ENCODE results near the gene SMYD3.

Gene SMYD3

GRCh38 chr1:245774196-245774595, 732.9 kb downstream of the SMYD3 start:
- Histone ChIP-seq H3K4me3 (ENCODE audit: low read length in 2 of 2) (no peak overlapping the region), H3K27me3 (ENCODE audit: control insufficient read depth in 2 of 2, insufficient read depth in 2 of 2, low read length in 2 of 2) (no peaks in the 10 kb centered on the region), H3K4me1 (ENCODE audit: control insufficient read depth in 2 of 2, insufficient read depth in 2 of 2, low read length in 2 of 2) (no peaks in the 10 kb centered on the region), H3K27ac (ENCODE audit: low read depth in 2 of 2, low read length in 2 of 2) (no peak overlapping the region), H3K9me3 (ENCODE audit: control insufficient read depth in 2 of 2, low read length in 2 of 2) (no peaks in the 10 kb centered on the region), H3K9ac (ENCODE audit: low read depth in 1 of 2, low read length in 2 of 2) (no peak overlapping the region), H3K36me3 (ENCODE audit: control insufficient read depth in 2 of 2, insufficient read depth in 2 of 2, low read length in 2 of 2) (no peaks in the 10 kb centered on the region)

- H3K9me3 ChIP-seq (ENCODE audit: control insufficient read depth in 2 of 2, low read length in 2 of 2): no peaks in the 10 kb centered on the region
- no peaks in the 10 kb centered on the region for H3K4me1 ChIP-seq (ENCODE audit: control insufficient read depth in 2 of 2, insufficient read depth in 2 of 2, low read length in 2 of 2)
- H3K9ac ChIP-seq (ENCODE audit: low read depth in 1 of 2, low read length in 2 of 2): no peak overlapping the region
- H3K36me3 ChIP-seq (ENCODE audit: control insufficient read depth in 2 of 2, insufficient read depth in 2 of 2, low read length in 2 of 2): no peaks in the 10 kb centered on the region
- H3K27ac ChIP-seq (ENCODE audit: low read depth in 2 of 2, low read length in 2 of 2): no peak overlapping the region
- H3K27me3 ChIP-seq (ENCODE audit: control insufficient read depth in 2 of 2, insufficient read depth in 2 of 2, low read length in 2 of 2): no peaks in the 10 kb centered on the region
- H3K4me3 ChIP-seq (ENCODE audit: low read length in 2 of 2): no peak overlapping the region
Measured at GRCh38 chr1:245773344-245773743, 733.7 kb downstream of the SMYD3 start.

GRCh38 chr1:245772739-245773138, 734.3 kb downstream of the SMYD3 start:
- Histone ChIP-seq H3K9ac (ENCODE audit: low read depth in 1 of 2, low read length in 2 of 2) (no peak overlapping the region), H3K4me1 (ENCODE audit: control insufficient read depth in 2 of 2, insufficient read depth in 2 of 2, low read length in 2 of 2) (no peaks in the 10 kb centered on the region), H3K4me3 (ENCODE audit: low read length in 2 of 2) (no peak overlapping the region), H3K27ac (ENCODE audit: low read depth in 2 of 2, low read length in 2 of 2) (no peak overlapping the region), H3K27me3 (ENCODE audit: control insufficient read depth in 2 of 2, insufficient read depth in 2 of 2, low read length in 2 of 2) (no peaks in the 10 kb centered on the region), H3K36me3 (ENCODE audit: control insufficient read depth in 2 of 2, insufficient read depth in 2 of 2, low read length in 2 of 2) (no peaks in the 10 kb centered on the region), H3K9me3 (ENCODE audit: control insufficient read depth in 2 of 2, low read length in 2 of 2) (no peaks in the 10 kb centered on the region)

- H3K9ac ChIP-seq (ENCODE audit: low read depth in 1 of 2, low read length in 2 of 2): no peak overlapping the region
- H3K9me3 ChIP-seq (ENCODE audit: control insufficient read depth in 2 of 2, low read length in 2 of 2): no peaks in the 10 kb centered on the region
- no peaks in the 10 kb centered on the region for H3K4me1 ChIP-seq (ENCODE audit: control insufficient read depth in 2 of 2, insufficient read depth in 2 of 2, low read length in 2 of 2)
- no peak overlapping the region for H3K4me3 ChIP-seq (ENCODE audit: low read length in 2 of 2)
- H3K36me3 ChIP-seq (ENCODE audit: control insufficient read depth in 2 of 2, insufficient read depth in 2 of 2, low read length in 2 of 2): no peaks in the 10 kb centered on the region
- no peak overlapping the region for H3K27ac ChIP-seq (ENCODE audit: low read depth in 2 of 2, low read length in 2 of 2)
- H3K27me3 ChIP-seq (ENCODE audit: control insufficient read depth in 2 of 2, insufficient read depth in 2 of 2, low read length in 2 of 2): no peaks in the 10 kb centered on the region
Measured at GRCh38 chr1:245772325-245772724, 734.8 kb downstream of the SMYD3 start.

GRCh38 chr1:245771511-245772281, 735.4 kb downstream of the SMYD3 start:
- Histone ChIP-seq H3K4me3 (ENCODE audit: low read length in 2 of 2) (no peak overlapping the region), H3K27me3 (ENCODE audit: control insufficient read depth in 2 of 2, insufficient read depth in 2 of 2, low read length in 2 of 2) (no peaks in the 10 kb centered on the region), H3K9me3 (ENCODE audit: control insufficient read depth in 2 of 2, low read length in 2 of 2) (no peaks in the 10 kb centered on the region), H3K36me3 (ENCODE audit: control insufficient read depth in 2 of 2, insufficient read depth in 2 of 2, low read length in 2 of 2) (no peaks in the 10 kb centered on the region), H3K9ac (ENCODE audit: low read depth in 1 of 2, low read length in 2 of 2) (no peak overlapping the region), H3K27ac (ENCODE audit: low read depth in 2 of 2, low read length in 2 of 2) (no peak overlapping the region), H3K4me1 (ENCODE audit: control insufficient read depth in 2 of 2, insufficient read depth in 2 of 2, low read length in 2 of 2) (no peaks in the 10 kb centered on the region)

- H3K27me3 ChIP-seq (ENCODE audit: control insufficient read depth in 2 of 2, insufficient read depth in 2 of 2, low read length in 2 of 2): no peaks in the 10 kb centered on the region
- H3K27ac ChIP-seq (ENCODE audit: low read depth in 2 of 2, low read length in 2 of 2): no peak overlapping the region
- H3K4me3 ChIP-seq (ENCODE audit: low read length in 2 of 2): no peak overlapping the region
- no peak overlapping the region for H3K9ac ChIP-seq (ENCODE audit: low read depth in 1 of 2, low read length in 2 of 2)
- H3K4me1 ChIP-seq (ENCODE audit: control insufficient read depth in 2 of 2, insufficient read depth in 2 of 2, low read length in 2 of 2): no peaks in the 10 kb centered on the region
- no peaks in the 10 kb centered on the region for H3K36me3 ChIP-seq (ENCODE audit: control insufficient read depth in 2 of 2, insufficient read depth in 2 of 2, low read length in 2 of 2)
- no peaks in the 10 kb centered on the region for H3K9me3 ChIP-seq (ENCODE audit: control insufficient read depth in 2 of 2, low read length in 2 of 2)
Measured at GRCh38 chr1:245770156-245770555, 736.9 kb downstream of the SMYD3 start.

- Histone ChIP-seq H3K4me3 (ENCODE audit: low read length in 2 of 2) (no peak overlapping the region), H3K27ac (ENCODE audit: low read depth in 2 of 2, low read length in 2 of 2) (no peak overlapping the region), H3K9me3 (ENCODE audit: control insufficient read depth in 2 of 2, low read length in 2 of 2) (no peaks in the 10 kb centered on the region), H3K27me3 (ENCODE audit: control insufficient read depth in 2 of 2, insufficient read depth in 2 of 2, low read length in 2 of 2) (no peaks in the 10 kb centered on the region), H3K9ac (ENCODE audit: low read depth in 1 of 2, low read length in 2 of 2) (no peak overlapping the region), H3K4me1 (ENCODE audit: control insufficient read depth in 2 of 2, insufficient read depth in 2 of 2, low read length in 2 of 2) (no peaks in the 10 kb centered on the region), H3K36me3 (ENCODE audit: control insufficient read depth in 2 of 2, insufficient read depth in 2 of 2, low read length in 2 of 2) (no peaks in the 10 kb centered on the region)
Measured at GRCh38 chr1:245768596-245768995, 738.5 kb downstream of the SMYD3 start.

GRCh38 chr1:245765230-245766000, 741.7 kb downstream of the SMYD3 start:
- H3K4me3 ChIP-seq (ENCODE audit: low read length in 2 of 2): no peak overlapping the region
- H3K36me3 ChIP-seq (ENCODE audit: control insufficient read depth in 2 of 2, insufficient read depth in 2 of 2, low read length in 2 of 2): no peaks in the 10 kb centered on the region
- H3K27ac ChIP-seq (ENCODE audit: low read depth in 2 of 2, low read length in 2 of 2): no peak overlapping the region
- no peaks in the 10 kb centered on the region for H3K9me3 ChIP-seq (ENCODE audit: control insufficient read depth in 2 of 2, low read length in 2 of 2)
- H3K27me3 ChIP-seq (ENCODE audit: control insufficient read depth in 2 of 2, insufficient read depth in 2 of 2, low read length in 2 of 2): no peaks in the 10 kb centered on the region
- no peak overlapping the region for H3K9ac ChIP-seq (ENCODE audit: low read depth in 1 of 2, low read length in 2 of 2)
- no peaks in the 10 kb centered on the region for H3K4me1 ChIP-seq (ENCODE audit: control insufficient read depth in 2 of 2, insufficient read depth in 2 of 2, low read length in 2 of 2)

- H3K4me3 ChIP-seq (ENCODE audit: low read length in 2 of 2): no peak overlapping the region
Measured at GRCh38 chr1:245763873-245764331, 743.2 kb downstream of the SMYD3 start.

GRCh38 chr1:245762396-245762910, 744.6 kb downstream of the SMYD3 start:
- Histone ChIP-seq H3K9me3 (ENCODE audit: control insufficient read depth in 2 of 2, low read length in 2 of 2) (no peaks in the 10 kb centered on the region), H3K27me3 (ENCODE audit: control insufficient read depth in 2 of 2, insufficient read depth in 2 of 2, low read length in 2 of 2) (no peaks in the 10 kb centered on the region), H3K4me1 (ENCODE audit: control insufficient read depth in 2 of 2, insufficient read depth in 2 of 2, low read length in 2 of 2) (no peaks in the 10 kb centered on the region), H3K4me3 (ENCODE audit: low read length in 2 of 2) (no peak overlapping the region), H3K36me3 (ENCODE audit: control insufficient read depth in 2 of 2, insufficient read depth in 2 of 2, low read length in 2 of 2) (no peaks in the 10 kb centered on the region), H3K9ac (ENCODE audit: low read depth in 1 of 2, low read length in 2 of 2) (no peak overlapping the region), H3K27ac (ENCODE audit: low read depth in 2 of 2, low read length in 2 of 2) (no peak overlapping the region)

More at GRCh38 chr1:245763873-245764331, 743.2 kb downstream of the SMYD3 start:
- H3K4me1 ChIP-seq (ENCODE audit: control insufficient read depth in 2 of 2, insufficient read depth in 2 of 2, low read length in 2 of 2): no peaks in the 10 kb centered on the region
- H3K27ac ChIP-seq (ENCODE audit: low read depth in 2 of 2, low read length in 2 of 2): no peak overlapping the region
- H3K36me3 ChIP-seq (ENCODE audit: control insufficient read depth in 2 of 2, insufficient read depth in 2 of 2, low read length in 2 of 2): no peaks in the 10 kb centered on the region
- no peak overlapping the region for H3K9ac ChIP-seq (ENCODE audit: low read depth in 1 of 2, low read length in 2 of 2)
- H3K27me3 ChIP-seq (ENCODE audit: control insufficient read depth in 2 of 2, insufficient read depth in 2 of 2, low read length in 2 of 2): no peaks in the 10 kb centered on the region
- no peaks in the 10 kb centered on the region for H3K9me3 ChIP-seq (ENCODE audit: control insufficient read depth in 2 of 2, low read length in 2 of 2)

Data from mucosa of rectum (tissue), 2 donors.